HG03159 (cell line): Measurements from ENCODE around the gene TNFSF11.

Experiments
- ATAC-seq: cut with Tn5 transposase; IDR thresholded peaks from one replicate; pipeline ENCODE4 v1.9.1; 2021; ENCODE audit warnings: mild to moderate bottlenecking, moderate library complexity; ENCODE audit not compliant: unreplicated experiment

TNFSF11 gene

GRCh38 chr13:42607546-42607945 is 33.6 kb downstream of the TNFSF11 start:
- ATAC-seq, result no peak

DNA sequence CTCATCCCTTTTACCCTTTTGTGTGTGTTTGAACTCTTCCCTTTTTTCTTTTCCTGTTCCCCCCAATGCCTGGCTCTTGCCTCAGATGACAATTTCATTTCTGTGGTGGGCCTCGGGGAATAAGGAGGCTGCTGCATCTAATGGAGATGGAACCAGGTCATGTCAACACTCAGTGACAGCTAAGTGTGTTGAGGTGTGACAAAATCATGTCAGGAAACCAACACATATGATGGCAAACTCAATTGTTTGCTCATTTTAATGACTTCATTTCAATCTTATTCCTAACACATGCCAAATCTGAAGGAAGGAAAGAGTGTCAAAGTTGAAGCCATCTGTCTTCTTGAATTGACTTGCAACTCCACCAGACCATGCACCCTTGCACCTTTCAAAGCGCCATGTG is 36.7 kb downstream of the TNFSF11 start:
- no peak for ATAC-seq

- ATAC-seq, result no peak
Observed at GRCh38 chr13:42611086-42611779, 37.3 kb downstream of the TNFSF11 start.

DNA sequence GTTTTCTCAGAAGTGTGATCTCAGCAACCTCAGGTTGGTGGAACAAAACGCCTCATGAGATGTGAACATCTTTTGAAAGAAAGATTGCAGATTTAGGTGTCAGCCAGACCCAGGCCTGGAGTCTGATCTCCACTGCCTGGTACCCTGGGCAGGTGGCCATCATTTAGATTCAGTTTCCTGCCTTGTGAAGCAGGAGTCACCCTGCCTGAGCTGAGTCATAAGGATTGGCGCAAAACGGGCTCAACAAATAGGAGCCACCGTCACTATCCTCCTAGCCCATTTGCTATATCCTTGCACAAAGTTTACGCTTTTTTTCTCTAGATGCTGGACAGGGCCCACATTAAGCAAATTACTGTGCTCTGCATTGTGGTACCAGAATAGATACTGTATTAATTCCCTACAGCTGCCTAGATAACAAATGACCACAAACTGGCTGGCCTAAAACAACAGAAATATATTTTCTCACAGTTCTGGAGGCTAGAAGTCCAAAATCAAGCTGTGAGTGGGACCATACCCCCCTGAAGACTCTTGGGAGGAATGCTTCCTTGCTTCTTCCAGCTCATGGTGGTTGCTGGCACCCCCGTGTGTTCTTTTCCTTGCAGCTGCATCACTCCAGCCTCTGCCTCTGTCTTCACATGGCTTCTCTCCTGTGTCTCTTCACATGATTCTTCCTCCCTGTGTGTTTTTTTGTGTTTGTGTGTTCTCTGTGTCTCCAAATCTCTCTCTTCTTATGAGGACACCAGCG is 38.2 kb downstream of the TNFSF11 start:
- ATAC-seq, result no peak

GRCh38 chr13:42614436-42615035 is 40.6 kb downstream of the TNFSF11 start:
- no peak for ATAC-seq

DNA sequence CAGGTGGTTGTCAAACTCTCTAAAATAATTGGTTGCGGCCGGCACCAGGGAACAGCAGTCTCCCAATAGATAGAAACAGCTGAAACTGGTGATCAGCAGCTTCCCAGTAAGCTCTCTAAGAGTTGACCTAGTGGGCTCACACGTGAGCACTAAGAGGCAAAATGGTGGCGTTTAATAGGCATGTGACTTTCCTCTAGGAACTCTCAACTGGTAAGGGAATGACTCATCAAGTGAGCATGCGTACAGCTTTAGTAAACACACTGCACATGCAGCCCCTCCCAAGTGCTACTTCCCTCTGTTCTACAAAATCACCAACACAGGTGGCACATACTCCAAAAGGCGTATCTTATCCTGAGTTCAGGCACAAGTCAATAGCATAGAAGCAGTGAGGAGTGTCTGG is 41.7 kb downstream of the TNFSF11 start:
- no peak for ATAC-seq

- ATAC-seq, result no peak
Observed at GRCh38 chr13:42617221-42617620, 43.3 kb downstream of the TNFSF11 start.

GRCh38 chr13:42623916-42624315 is 50.0 kb downstream of the TNFSF11 start:
- ATAC-seq, result no peak

DNA sequence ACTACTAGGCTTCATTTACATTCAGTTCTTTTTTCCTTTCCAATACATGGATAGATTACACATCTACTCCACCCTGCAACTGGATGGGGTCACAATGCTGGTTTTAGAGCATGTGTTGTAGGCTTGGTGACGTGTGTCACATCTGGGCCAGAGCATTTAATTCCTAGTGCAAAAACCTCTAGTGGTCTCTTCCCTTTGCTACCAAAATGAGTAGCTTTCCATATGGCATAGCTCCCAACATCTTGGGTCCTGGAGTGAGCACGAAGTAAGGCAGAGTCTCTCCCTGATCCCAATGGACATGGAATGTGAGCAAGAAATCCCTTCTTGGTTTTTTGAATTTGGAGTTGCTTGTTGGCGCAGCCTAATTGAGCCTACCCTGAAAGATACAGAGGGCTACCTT is 51.7 kb downstream of the TNFSF11 start:
- no peak for ATAC-seq

- no peak for ATAC-seq
Observed at GRCh38 chr13:42626176-42626860, 52.4 kb downstream of the TNFSF11 start.

DNA sequence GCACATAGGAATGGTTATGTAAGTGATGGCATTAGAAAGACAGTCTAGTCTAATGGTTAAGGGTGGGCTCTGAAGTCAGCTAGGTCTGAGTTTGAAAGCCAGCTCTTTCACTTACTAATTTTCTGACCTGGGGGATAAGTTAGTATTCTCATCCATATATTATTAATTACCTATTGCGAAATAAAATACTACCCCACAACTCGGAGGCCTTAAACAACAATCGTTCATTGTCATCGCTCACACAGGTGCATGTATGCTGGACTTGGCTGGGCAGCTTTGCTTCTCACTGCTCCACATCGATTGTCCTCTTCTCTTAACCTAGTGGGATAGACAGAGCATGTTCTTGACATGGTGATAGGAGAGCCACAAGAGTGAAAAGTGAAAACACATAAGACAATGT is 54.7 kb downstream of the TNFSF11 start:
- no peak for ATAC-seq

DNA sequence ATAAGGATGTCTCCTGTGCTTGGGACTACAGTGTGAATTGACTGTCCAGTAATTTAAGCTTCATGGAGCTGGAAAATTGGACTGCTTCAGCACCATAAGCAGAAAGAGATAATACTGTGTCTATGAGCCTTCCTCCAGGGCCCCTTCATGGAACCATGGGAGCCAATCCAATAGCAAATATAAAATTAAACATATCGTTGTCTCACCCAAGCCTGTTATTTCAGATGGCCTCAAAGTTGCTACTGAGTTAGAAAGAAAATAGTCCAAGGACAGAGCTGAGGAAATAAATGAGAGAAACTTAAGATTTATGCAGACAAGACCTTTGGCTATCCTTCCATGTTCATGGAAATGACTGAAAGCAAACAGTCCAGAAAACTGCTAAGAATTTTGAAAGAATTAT is 57.2 kb downstream of the TNFSF11 start:
- ATAC-seq, result no peak

- ATAC-seq, result no peak
Observed at GRCh38 chr13:42633495-42633894, 59.5 kb downstream of the TNFSF11 start.

GRCh38 chr13:42638101-42638500 is 64.1 kb downstream of the TNFSF11 start:
- ATAC-seq, result no peak

DNA sequence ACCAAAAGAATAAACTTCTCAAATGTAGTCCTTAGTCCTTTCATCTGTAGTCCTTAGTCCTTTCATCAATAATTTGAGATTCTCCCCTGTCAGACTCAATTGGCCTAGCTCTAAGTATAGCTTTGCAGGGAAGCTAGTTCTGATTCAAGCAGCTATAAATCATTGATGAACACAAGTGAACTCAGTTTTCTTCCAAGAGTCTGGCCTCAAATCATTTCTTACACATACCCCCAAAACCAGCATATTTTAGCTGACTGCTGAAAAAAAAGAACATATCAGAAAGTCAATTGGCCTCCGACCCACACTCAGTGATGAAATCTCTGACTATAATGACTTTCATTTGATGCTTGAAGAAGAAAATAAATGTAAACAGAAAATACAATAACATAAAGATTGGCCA is 64.9 kb downstream of the TNFSF11 start:
- ATAC-seq, result no peak

DNA sequence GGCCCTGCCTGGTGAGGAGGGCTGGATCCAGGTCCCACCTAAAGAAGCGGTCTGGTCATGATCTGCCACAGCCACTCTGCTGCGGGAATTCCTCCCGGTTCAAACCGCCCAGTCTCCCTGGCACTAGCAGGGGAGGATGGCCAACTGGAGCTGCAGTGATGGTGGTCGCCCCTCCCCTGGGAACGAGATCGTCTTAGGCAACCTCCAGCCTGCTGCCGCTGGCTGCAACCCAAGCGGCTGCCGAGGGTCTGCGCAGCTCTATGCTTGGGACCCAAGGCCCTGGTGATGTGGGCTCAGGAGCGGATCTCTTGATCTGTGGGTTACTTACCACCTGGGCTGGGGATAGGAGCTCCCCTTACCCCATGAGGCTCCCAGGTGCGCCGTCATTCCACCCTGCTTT is 69.1 kb downstream of the TNFSF11 start:
- no peak for ATAC-seq

- ATAC-seq, result no peak
Observed at GRCh38 chr13:42644841-42645240, 70.9 kb downstream of the TNFSF11 start.

GRCh38 chr13:42645717-42646116 is 71.8 kb downstream of the TNFSF11 start:
- ATAC-seq, result no peak

GRCh38 chr13:42649141-42649540 is 75.2 kb downstream of the TNFSF11 start:
- no peak for ATAC-seq

DNA sequence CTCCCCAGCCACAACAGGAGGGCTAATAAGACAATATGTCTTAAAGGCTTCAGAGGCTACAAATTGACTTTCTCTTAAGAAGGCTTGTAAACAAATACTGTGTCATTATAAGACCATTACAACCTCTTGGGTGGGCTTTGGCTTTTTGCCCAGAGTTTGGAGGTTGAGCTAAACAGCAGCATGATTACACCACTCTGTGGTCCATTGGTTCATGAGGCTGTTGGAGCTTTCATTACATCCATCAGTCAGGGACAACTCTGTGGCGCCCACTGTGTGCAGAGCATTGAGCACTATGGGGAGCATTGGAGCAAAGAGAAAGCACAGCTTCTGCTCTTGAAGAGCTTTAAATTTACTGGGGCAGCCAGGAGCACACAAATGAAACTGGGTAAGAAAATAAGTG is 75.9 kb downstream of the TNFSF11 start:
- ATAC-seq, result no peak

DNA sequence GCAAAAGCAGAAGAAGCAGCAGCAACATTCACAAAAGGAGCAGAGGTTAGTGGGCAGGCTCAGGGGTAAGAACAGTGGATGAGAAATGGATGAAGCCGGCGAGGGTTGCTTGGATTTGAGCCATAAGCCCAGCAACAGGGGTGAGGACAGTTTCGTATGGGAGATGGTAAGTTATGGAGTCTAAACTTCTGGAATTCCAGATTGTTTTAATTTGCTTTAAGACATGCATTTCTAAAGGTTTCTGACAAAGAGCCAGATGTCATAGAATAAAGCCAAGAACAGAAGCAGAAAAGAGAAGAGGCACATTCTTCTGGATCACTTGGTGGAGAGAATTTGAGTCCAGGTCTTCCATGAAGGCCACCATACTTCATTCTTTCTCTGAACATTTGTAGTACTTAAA is 76.6 kb downstream of the TNFSF11 start:
- no peak for ATAC-seq
